Mesothelial cell of epicardium (in vitro differentiated cells): Measurements from ENCODE around the gene ARHGEF17. TPM values are rescaled to one million over a fixed set of nuclear protein-coding genes. Genes with fewer than 3 reads are reported as not detected.
A peak's percentile ranks its signal among the peaks of the same experiment; 100 is the strongest.

Experiments used
- DNase-seq, 2 experiments: peaks; one replicate each; pipeline ENCODE4 v3.0.0; 2021; ENCODE audit warnings: low spot score in 2 of 2; ENCODE audit not compliant: unreplicated experiment in 2 of 2
- H3K27ac Mint-ChIP-seq: 2 replicates; pipeline ENCODE4 v1.8.0; 2021; ENCODE audit warnings: mixed read lengths
- H3K27me3 Mint-ChIP-seq: 2 replicates; pipeline ENCODE4 v1.8.0; 2021; ENCODE audit warnings: low read depth, mixed read lengths
- H3K36me3 Mint-ChIP-seq: 2 replicates; pipeline ENCODE4 v1.8.0; 2021; ENCODE audit warnings: mixed read lengths
- H3K4me1 Mint-ChIP-seq: 2 replicates; pipeline ENCODE4 v1.8.0; 2021; ENCODE audit warnings: mixed read lengths
- H3K4me3 Mint-ChIP-seq: 2 replicates; pipeline ENCODE4 v1.8.0; 2021; ENCODE audit warnings: mild to moderate bottlenecking, moderate library complexity, mixed read lengths
- H3K9me3 Mint-ChIP-seq: 2 replicates; pipeline ENCODE4 v1.8.0; 2021; ENCODE audit warnings: mixed read lengths
- CTCF ChIP-seq: fragments of 200-600 bp; sonication (generic); IDR thresholded peaks from one replicate; pipeline ENCODE4 v1.5.0; 2021; ENCODE audit warnings: antibody characterized with exemption; ENCODE audit not compliant: unreplicated experiment
- total RNA-seq: library from RNA; stranded (reverse); gene quantifications from 3 replicates; pipeline ENCODE4 v1.2.1, GENCODE V29; 2021

Gene ARHGEF17
- total RNA-seq, 1 donor from 2014 or later, result 150 TPM

- no peak overlapping the region for H3K4me3 Mint-ChIP-seq
- H3K27me3 Mint-ChIP-seq, result no peaks in the 10 kb centered on the region
- no peaks in the 10 kb centered on the region for H3K9me3 Mint-ChIP-seq
- H3K4me1 Mint-ChIP-seq, result no peaks in the 10 kb centered on the region
- DNase-seq, result no peak
- no peaks in the 10 kb centered on the region for H3K36me3 Mint-ChIP-seq
- TF ChIP-seq CTCF, result no peak
- H3K27ac Mint-ChIP-seq, result no peak overlapping the region
Observed at GRCh38 chr11:73394416-73395296, 86.6 kb downstream of the ARHGEF17 start.

GRCh38 chr11:73395297-73396208 is 87.5 kb downstream of the ARHGEF17 start:
- no peaks in the 10 kb centered on the region for H3K9me3 Mint-ChIP-seq
- H3K4me1 Mint-ChIP-seq, result no peaks in the 10 kb centered on the region
- no peak for TF ChIP-seq CTCF
- no peaks in the 10 kb centered on the region for H3K36me3 Mint-ChIP-seq
- no peaks in the 10 kb centered on the region for H3K27me3 Mint-ChIP-seq
- H3K27ac Mint-ChIP-seq, result peak overlapping the region; percentile 8
- H3K4me3 Mint-ChIP-seq, result no peak overlapping the region
- DNase-seq, result no peak

- TF ChIP-seq CTCF, result no peak
- H3K4me3 Mint-ChIP-seq, result no peak overlapping the region
- H3K27me3 Mint-ChIP-seq, result no peaks in the 10 kb centered on the region
- H3K27ac Mint-ChIP-seq, result peak overlapping the region; percentile 17
- H3K36me3 Mint-ChIP-seq, result no peaks in the 10 kb centered on the region
- no peak for DNase-seq
- no peaks in the 10 kb centered on the region for H3K4me1 Mint-ChIP-seq
- no peaks in the 10 kb centered on the region for H3K9me3 Mint-ChIP-seq
Observed at GRCh38 chr11:73396251-73396930, 88.3 kb downstream of the ARHGEF17 start.

- H3K9me3 Mint-ChIP-seq, result no peaks in the 10 kb centered on the region
- TF ChIP-seq CTCF, result no peak
- no peaks in the 10 kb centered on the region for H3K4me1 Mint-ChIP-seq
- no peaks in the 10 kb centered on the region for H3K36me3 Mint-ChIP-seq
- H3K27me3 Mint-ChIP-seq, result no peaks in the 10 kb centered on the region
- H3K27ac Mint-ChIP-seq, result no peak overlapping the region
- no peak for DNase-seq
- no peak overlapping the region for H3K4me3 Mint-ChIP-seq
Observed at GRCh38 chr11:73396985-73397384, 88.9 kb downstream of the ARHGEF17 start.

DNA sequence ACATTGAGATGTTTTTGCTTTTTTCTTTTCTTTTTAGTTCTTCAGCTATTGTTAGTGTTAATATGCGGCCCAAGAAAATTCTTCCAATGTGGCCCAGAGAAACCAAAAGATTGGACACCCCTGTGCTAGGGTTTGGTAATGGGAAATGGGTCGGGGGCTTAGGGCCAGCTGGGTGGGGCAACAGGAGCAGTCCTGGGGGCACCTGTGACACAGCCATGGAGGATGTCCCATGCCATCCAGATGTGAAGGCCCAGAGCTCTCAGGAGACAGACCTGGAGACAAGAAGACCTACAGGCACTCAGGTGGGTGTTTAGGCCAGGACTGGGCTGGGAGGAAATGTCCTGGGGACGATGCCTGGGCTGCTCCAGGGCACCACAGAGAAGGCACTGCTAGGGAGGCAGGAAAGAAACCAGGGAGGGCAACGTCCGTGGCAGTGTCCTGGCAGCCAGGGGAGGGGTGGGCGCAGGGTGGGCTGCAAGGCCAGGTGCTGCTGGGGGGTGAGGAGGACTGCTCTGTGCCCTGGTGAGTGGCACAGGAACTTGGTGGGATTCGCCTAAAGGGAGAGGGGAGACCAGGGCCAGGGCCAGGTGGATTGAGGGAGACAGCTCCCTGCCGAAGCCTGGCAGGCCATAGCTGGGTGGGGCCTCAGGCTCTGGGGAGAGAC is 89.5 kb downstream of the ARHGEF17 start:
- no peak for TF ChIP-seq CTCF
- H3K27ac Mint-ChIP-seq, result no peak overlapping the region
- H3K27me3 Mint-ChIP-seq, result no peaks in the 10 kb centered on the region
- no peak overlapping the region for H3K4me3 Mint-ChIP-seq
- DNase-seq, result no peak
- no peaks in the 10 kb centered on the region for H3K9me3 Mint-ChIP-seq
- no peaks in the 10 kb centered on the region for H3K4me1 Mint-ChIP-seq
- no peaks in the 10 kb centered on the region for H3K36me3 Mint-ChIP-seq
